Rectal smooth muscle tissue (tissue), 1 donor: ENCODE data around the gene BORA.

Experiments
- H3K27ac ChIP-seq: one replicate; pipeline ENCODE4 v1.7.0; 2013; ENCODE audit warnings: low read depth, low read length, inconsistent platforms
- H3K27me3 ChIP-seq: one replicate; pipeline ENCODE4 v1.7.0; 2013; ENCODE audit warnings: low read length; ENCODE audit not compliant: control insufficient read depth, insufficient read depth
- H3K36me3 ChIP-seq: one replicate; pipeline ENCODE4 v1.7.0; 2013; ENCODE audit warnings: low read length; ENCODE audit not compliant: control insufficient read depth, insufficient read depth
- H3K4me1 ChIP-seq: one replicate; pipeline ENCODE4 v1.7.0; 2013; ENCODE audit warnings: low read length; ENCODE audit not compliant: control insufficient read depth, insufficient read depth
- H3K4me3 ChIP-seq: one replicate; pipeline ENCODE4 v1.7.0; 2013; ENCODE audit warnings: low read length
- H3K9ac ChIP-seq: one replicate; pipeline ENCODE4 v1.7.0; 2013; ENCODE audit warnings: low read length

The BORA gene

DNA sequence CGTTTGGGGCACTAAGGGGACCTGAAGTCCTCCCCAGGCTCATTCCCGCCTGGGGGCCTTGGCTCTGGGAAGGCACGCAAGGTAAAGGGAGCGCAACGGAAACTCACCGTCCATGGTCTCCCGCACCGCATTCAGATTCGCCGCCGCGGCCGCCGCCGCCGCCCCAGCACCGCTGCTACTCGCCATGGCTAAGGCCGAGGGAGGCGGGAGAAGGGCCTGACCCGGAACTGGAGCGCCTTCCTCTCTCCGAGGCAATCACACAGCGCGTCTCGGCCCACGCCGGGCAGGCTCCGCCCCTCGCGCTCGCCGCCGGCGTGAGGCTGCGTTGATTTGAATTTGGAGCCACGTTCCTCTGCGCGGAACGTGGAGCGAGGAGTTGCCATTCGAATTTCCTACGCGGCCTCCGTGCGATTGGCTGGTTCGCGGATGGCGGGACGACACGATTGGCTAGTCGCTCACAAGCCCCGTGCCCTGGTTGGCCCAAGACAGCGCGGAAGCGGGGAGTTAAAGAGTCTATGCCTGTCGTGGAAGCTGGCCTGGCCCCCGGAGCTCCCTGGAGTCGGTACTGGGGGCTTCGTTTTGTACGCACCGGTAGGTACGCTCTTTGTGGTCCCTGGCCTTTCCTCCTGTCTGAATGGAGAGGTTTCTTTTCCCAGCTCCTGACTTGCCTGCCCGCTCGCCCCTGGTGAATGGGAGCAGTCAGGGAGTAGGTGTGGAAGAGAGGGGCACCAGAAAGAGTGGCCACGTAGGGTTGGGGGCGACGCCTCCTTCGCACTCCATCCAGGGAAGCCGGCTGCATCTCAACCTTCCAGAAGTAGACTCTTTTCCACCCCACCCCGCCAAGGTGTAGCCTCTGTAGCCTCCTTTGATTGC lies at the start of gene BORA, which contains the start of gene MZT1:
Gene BORA (plus strand): TSS at position 507 of the 873 bp plus-strand sequence. CDS start 1,018 bp downstream, outside the sequence.
Gene MZT1 (minus strand): TSS at position 213 of the 873 bp plus-strand sequence. CDS start 27 bp downstream, at position 186.
- peak within 1 kb of the TSS; percentile 100 for H3K4me3 ChIP-seq
- peak within 1 kb of the TSS; percentile 90 for H3K9ac ChIP-seq
- no peaks in the 10 kb centered on the region for H3K36me3 ChIP-seq
- peaks cover 8% of the 10 kb centered on the region for H3K4me1 ChIP-seq
- no peaks in the 10 kb centered on the region for H3K27me3 ChIP-seq
- peak within 1 kb of the TSS; percentile 55 for H3K27ac ChIP-seq

DNA sequence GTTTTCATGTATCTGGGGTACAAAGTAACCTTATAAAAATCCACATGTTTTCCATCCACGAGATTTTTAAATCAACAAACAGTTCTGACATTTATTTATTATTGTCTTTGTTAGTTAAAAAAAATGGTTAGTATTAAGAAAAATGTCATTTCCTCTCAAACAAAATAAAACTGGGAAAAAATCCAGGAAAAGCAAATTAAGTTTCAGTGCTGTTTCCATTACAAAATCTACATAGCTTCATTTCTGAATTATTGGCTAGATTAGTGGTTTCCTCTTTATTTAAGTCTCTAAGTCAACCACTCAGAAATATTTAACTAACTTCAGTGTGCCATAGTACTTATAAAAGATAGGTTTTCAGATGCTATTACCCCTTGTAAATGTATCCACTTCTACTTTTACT lies 49.4 kb upstream of the BORA start:
- H3K9ac ChIP-seq = no peak overlapping the region
- H3K27me3 ChIP-seq = no peaks in the 10 kb centered on the region
- no peak overlapping the region for H3K4me3 ChIP-seq
- no peak overlapping the region for H3K27ac ChIP-seq
- H3K36me3 ChIP-seq = no peaks in the 10 kb centered on the region
- no peaks in the 10 kb centered on the region for H3K4me1 ChIP-seq

GRCh38 chr13:72680353-72680752 lies 47.4 kb upstream of the BORA start:
- Histone ChIP-seq H3K4me1 (no peaks in the 10 kb centered on the region), H3K4me3 (no peak overlapping the region), H3K36me3 (no peaks in the 10 kb centered on the region), H3K9ac (no peak overlapping the region), H3K27me3 (no peaks in the 10 kb centered on the region), H3K27ac (no peak overlapping the region)

- Histone ChIP-seq H3K4me3 (no peak overlapping the region), H3K9ac (no peak overlapping the region), H3K27ac (no peak overlapping the region), H3K27me3 (no peaks in the 10 kb centered on the region), H3K4me1 (no peaks in the 10 kb centered on the region), H3K36me3 (no peaks in the 10 kb centered on the region)
Measured at GRCh38 chr13:72686766-72687165, 41.0 kb upstream of the BORA start.

- H3K4me1 ChIP-seq = no peaks in the 10 kb centered on the region
- no peak overlapping the region for H3K9ac ChIP-seq
- no peak overlapping the region for H3K4me3 ChIP-seq
- H3K27ac ChIP-seq = no peak overlapping the region
- no peaks in the 10 kb centered on the region for H3K27me3 ChIP-seq
- no peaks in the 10 kb centered on the region for H3K36me3 ChIP-seq
Measured at GRCh38 chr13:72689181-72689696, 38.5 kb upstream of the BORA start.

DNA sequence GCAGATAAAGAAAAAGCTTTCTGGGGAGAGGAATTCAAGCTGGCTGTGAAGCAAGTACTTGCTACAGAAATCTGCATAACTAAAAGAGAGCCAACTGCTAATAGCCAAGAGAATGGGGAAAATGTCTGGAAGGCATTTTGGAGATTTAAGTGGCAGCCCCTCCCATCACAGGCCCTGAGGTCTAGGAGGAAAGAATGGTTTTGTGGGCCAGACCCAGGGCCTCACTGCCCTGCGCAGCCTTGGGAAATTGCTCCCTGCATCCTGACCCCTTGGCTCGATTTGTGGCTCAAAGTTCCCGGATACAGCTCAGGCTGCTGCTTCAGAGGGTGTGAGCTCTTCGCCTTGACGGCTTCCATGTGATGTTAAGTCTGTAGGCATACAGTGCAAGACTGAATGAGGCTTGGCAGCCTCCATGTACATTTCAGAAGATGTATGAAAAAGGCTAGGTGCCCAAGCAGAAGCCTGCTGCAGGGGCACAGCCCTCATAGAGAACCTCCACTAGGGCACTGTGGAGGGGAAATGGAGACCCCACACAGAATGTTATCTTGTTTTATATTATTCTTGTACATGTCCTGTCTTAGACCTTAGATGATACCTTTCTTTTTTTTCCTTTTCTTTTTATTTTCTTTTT lies 34.7 kb upstream of the BORA start:
- Histone ChIP-seq H3K9ac (no peak overlapping the region), H3K27ac (no peak overlapping the region), H3K4me3 (no peak overlapping the region), H3K36me3 (no peaks in the 10 kb centered on the region), H3K4me1 (no peaks in the 10 kb centered on the region), H3K27me3 (no peaks in the 10 kb centered on the region)

DNA sequence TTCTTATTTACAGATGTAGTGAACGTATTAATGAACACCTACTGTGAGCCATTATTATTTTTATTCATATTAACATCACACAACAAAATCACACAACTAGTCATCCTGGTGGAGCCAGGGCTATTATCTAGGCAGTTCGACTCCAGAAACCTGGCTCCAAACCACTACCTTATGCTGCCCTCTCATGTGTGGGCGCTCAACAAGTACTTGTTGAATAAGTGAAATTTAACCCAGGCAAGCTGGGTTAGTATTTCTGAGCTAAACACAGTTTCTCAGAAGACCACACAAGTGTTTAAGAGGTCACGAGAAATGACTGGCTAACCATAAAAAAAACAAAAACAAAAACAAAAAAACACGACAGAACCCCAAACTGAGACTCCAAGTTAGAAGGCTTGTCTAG lies 33.9 kb upstream of the BORA start:
- Histone ChIP-seq H3K27me3 (no peaks in the 10 kb centered on the region), H3K4me3 (no peak overlapping the region), H3K27ac (no peak overlapping the region), H3K4me1 (no peaks in the 10 kb centered on the region), H3K36me3 (no peaks in the 10 kb centered on the region), H3K9ac (no peak overlapping the region)

- Histone ChIP-seq H3K27me3 (no peaks in the 10 kb centered on the region), H3K4me3 (no peak overlapping the region), H3K9ac (no peak overlapping the region), H3K4me1 (no peaks in the 10 kb centered on the region), H3K36me3 (no peaks in the 10 kb centered on the region), H3K27ac (no peak overlapping the region)
Measured at GRCh38 chr13:72694314-72694713, 33.4 kb upstream of the BORA start.

DNA sequence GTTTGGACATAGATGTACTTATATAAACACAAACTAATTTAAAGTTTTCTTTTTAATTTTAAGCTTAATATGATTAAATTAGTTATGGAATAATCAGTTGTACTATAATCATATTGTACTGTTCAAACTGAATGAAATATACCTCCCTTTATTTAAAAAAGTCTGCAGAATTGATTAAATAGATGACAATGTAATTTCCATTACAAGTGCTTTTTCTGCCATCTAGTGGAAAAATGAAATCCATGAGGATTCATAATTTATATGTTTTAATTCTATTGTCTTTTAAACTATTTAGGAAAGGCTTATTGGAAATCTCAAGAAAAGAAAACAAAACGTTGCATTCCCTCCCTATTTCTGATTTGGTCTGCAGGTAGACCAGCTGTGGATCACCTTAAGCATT lies 31.1 kb upstream of the BORA start:
- H3K4me1 ChIP-seq = no peaks in the 10 kb centered on the region
- H3K27me3 ChIP-seq = no peaks in the 10 kb centered on the region
- H3K36me3 ChIP-seq = no peaks in the 10 kb centered on the region
- H3K9ac ChIP-seq = no peak overlapping the region
- H3K27ac ChIP-seq = no peak overlapping the region
- H3K4me3 ChIP-seq = no peak overlapping the region

DNA sequence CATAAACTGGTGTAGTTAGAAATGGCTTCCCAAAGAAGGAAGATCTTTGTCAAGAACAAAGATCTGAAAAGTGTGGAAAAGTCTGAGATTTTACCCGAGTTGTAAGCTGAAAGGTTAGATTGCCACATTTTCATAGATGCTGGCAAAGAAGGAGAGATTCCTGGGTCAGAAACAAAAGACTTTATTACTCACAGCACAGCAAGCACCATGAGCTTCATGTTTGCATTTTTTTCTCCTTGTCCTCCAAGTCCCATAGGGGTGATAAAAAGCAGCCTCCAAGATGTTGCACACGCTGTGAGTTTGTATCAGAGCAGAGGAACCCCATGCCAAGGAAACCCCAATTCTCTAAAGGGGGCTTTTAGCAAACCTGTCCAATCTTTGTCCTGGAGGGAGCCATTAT lies 29.6 kb upstream of the BORA start:
- H3K36me3 ChIP-seq = no peaks in the 10 kb centered on the region
- no peak overlapping the region for H3K27ac ChIP-seq
- H3K27me3 ChIP-seq = no peaks in the 10 kb centered on the region
- H3K4me3 ChIP-seq = no peak overlapping the region
- no peaks in the 10 kb centered on the region for H3K4me1 ChIP-seq
- H3K9ac ChIP-seq = no peak overlapping the region

- no peak overlapping the region for H3K4me3 ChIP-seq
- no peaks in the 10 kb centered on the region for H3K4me1 ChIP-seq
- no peaks in the 10 kb centered on the region for H3K36me3 ChIP-seq
- no peaks in the 10 kb centered on the region for H3K27me3 ChIP-seq
- H3K27ac ChIP-seq = no peak overlapping the region
- H3K9ac ChIP-seq = no peak overlapping the region
Measured at GRCh38 chr13:72700509-72700908, 27.2 kb upstream of the BORA start.

DNA sequence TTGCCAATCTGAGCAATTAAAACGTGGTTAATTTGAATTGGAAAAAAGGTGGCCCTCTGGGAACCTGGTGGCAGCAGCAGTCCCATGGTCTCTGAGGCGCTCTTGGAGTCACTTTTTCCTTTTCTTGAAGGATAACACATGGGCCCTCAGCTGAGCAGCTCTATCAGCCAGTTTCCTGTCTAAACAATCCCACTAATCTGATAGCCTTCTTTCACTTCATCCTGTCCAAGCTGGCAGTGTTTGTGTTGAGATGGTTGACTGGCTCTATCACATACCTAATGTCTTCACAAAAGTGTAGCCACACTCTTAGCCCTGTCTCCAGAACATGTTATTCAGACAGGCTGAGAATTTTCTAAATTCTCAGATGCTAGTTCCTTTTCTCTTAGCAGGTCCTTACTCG lies 10.9 kb upstream of the BORA start:
- no peak overlapping the region for H3K27ac ChIP-seq
- no peaks in the 10 kb centered on the region for H3K36me3 ChIP-seq
- H3K4me1 ChIP-seq = no peaks in the 10 kb centered on the region

More for the DNA sequence above, 10.9 kb upstream of the BORA start:
- H3K27me3 ChIP-seq = no peaks in the 10 kb centered on the region
- no peak overlapping the region for H3K9ac ChIP-seq
- H3K4me3 ChIP-seq = no peak overlapping the region
